ELR (cell line): ENCODE measurements around the gene LCN10.

Experiments used
- DNase-seq: peaks from one replicate; pipeline ENCODE4 v3.0.0-alpha.2; 2015; ENCODE audit warnings: low read depth

LCN10 gene

DNA sequence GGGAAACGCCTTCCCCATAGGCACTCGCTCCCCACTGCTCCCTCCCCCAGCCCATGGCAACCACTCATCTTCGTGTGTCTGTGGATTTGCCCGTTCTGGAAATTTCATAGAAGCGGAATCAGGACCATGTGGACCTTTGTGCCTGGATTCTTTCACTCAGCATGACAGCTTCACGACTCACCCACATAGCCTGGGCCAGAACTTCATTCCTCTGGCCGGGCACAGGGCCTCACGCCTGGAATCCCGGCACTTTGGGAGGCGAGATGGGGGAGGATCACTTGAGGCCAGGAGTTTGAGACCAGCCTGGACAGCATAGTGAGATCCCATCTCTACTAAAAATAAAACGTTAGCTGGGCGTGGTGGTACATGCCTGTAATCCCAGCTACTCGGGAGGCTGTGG lies 42.4 kb downstream of the LCN10 start:
- peak; percentile 40 for DNase-seq

DNA sequence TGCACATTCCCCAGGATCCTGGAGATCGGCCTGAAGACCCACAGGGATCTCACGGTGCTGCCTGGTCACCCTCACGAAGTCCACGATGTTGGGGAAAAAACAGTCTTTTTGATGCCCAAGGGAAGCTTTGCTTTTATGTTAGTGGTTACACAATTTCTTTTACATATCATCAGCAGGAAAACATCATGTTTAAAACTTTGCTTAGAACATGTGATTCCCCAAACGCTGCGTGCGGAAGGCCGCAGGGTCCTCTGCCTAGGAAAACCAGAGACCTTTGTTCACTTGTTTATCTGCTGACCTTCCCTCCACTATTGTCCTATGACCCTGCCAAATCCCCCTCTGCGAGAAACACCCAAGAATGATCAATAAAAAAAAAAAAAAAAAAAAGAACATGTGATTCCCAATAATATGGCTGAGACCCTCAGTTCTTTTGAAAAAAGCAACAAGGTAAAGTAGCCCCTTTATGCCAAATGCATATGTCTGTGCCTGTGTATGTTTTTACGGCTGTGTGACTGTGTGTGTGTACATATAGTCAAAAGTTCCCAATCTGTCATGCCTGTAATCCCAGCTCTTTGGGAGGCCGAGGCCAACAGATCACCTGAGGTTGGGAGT lies 44.0 kb downstream of the LCN10 start:
- DNase-seq, result no peak

DNA sequence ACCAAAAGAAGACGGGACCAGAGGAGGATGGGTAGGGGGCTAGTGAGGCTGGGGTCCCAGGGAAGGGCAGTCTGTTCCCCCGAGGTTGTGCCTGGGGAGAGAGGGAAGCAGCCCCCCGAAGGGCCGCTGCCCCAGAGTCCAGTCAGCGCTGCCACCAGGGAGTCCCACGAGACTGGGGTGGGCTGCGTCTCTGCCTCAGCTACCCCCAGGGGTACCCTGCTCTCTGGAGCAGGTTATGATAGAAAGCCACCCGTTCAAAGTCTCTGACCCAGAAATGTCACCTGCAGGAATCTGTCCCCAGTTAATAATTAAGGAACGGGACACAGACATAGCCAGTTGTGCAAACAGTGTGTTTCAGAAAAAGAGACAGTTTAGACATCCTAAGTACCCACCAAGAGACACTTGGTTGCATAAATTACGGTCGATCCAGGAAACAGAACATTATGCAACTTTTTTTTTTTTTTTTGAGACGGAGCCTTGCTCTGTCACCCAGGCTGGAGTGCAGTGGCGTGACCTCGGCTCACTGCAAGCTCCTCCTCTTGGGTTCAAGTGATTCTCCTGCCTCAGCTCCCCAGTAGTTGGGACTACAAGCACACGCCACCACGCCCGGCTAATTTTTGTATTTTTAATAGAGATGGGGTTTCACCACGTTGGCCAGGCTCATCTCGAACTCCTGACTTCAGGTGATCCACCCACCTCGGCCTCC lies 44.8 kb downstream of the LCN10 start:
- no peak for DNase-seq

DNA sequence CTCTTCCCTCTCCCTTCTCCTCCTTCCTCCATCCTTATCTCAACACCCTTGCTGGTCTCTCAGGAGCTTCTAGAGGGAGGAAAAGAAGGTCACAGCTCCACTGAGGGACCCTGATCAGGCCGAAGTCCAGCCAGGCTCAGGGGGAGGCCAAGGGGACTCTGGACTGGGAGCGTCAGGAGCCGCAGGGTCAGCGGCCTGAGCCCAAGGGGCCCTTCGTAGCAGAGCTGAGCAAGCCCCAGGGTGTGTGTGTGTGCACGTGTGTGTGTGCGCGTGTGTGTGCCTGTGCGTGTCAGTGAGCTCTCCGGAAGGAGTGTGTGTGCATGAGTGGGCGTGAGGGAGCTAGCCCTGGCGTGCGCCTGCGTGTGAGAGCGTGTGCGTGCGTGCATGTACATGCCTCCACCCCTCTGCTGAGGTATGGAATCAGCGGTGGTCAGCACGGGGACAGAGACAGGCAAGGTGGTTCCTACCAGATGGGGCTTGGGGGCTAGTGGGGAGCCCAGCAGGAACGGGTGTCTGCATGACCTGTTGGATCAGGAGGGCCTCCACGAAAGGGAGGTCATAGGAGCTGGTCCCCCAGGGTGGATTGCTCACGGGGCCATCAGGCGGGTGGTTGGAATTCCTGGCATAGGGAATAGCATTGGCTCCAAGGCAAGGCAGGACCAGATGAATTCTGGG lies 45.5 kb downstream of the LCN10 start:
- no peak for DNase-seq

DNA sequence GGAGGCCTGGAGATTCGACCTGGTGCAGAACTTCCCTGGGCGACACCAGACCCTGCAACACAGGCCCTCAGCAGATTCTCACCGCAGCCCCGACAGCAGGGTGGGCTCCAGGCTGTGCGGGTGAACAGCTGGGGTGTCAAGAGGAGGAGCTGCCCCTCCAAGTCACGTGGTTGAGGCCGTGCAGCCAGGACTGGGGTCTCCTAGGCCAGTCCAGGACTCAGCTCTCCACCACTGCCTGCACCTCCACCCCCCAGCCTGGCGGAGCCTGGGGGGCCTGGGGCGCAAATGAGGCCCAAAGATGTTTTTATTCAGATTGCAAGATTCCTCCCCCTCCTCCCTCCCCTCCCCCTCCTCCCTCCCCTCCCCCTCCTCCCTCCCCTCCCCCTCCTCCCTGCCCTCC lies 46.2 kb downstream of the LCN10 start:
- no peak for DNase-seq

DNA sequence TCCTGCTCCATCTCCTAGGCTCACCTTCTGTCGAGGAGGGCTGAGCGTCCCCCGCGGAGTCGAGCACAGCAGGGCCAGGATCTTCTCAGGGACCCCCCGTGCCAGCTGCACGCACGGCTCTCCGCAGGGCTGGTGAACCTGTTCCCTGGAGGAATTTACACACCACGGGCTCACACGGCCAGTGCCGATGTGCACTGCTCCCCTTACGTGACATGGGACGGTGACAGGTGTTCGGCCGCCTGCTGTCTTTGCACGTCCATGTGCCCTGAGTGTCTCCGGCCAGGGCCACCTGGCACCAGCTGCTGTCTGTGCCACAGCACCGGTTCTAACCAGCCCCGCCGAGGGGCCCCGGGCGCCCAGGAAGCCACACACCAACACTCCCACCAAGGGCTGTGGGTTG lies 46.8 kb downstream of the LCN10 start:
- DNase-seq, result no peak

DNA sequence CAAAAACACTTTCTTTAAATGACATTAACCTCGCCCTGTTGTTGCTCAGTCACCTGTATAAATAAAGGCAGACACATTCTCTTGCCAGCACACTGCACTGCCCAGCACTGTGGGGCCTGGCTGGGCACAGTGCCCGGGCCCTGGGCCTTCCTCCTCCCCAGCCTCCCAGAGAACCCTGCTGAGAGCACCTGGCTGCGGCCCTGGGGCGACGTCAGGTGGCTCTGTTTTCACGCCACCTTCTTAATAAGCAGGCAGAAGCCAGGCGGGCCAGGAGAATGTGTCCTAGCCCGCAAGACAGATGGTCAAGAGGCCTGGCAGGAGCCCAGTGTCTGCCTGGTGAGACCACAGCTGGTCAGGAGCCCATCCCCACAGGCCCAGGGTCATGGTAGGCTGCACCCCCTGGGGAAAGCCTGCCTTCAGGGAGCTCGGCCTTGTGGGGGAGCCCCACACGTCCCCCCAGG lies 47.3 kb downstream of the LCN10 start:
- no peak for DNase-seq

DNA sequence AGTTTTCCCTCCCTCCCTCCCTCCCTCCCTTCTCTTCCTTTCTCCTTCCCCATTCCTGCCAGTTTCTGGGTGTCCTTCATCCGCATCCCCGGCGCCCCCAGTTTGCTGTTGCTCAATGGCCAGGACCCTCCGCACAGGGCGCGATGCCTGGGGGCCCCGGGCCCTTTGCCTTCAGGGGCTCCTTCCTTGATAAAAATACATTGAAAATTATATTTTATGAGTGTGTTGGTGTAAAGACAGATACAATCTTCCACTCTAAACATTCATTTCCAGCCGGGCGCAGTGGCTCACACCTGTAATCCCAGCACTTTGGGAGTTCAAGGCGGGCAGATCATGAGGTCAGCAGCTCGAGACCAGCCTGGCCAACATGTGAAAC lies 47.9 kb downstream of the LCN10 start:
- no peak for DNase-seq

DNA sequence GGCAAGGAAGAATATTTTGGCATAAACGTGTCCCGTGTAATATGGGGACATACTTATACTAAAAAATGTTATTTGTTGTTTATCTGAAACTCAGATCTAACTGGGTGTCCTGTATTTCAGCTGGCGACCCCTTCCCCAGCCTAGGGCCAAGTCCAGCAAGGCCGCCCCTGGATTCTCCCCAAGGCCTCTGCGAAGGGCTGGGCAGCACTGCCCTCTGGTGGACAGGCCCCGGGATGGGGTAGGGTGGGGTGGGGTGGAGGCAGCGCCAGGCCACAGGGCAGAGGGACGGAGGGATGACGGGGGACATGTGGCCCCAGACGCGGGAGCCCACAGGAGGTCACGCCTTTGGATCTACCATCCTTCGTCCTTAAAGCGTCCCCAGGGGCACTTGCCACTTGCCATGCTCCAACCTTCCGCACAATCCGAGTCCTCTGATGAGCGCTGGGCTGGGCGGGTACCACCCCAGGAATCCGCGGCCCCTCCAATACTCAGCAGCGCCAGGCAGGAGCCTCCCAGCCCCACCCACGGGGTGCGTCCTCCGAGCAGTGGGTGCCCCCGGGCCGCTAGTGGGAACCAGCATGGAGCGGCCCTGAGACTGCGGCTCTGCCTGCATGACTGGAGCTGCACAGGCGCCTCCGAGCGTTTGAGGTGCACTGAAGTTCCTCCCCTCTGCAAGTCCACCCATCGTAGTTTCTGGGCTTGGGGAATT lies 48.4 kb downstream of the LCN10 start:
- peak; percentile 67 for DNase-seq

DNA sequence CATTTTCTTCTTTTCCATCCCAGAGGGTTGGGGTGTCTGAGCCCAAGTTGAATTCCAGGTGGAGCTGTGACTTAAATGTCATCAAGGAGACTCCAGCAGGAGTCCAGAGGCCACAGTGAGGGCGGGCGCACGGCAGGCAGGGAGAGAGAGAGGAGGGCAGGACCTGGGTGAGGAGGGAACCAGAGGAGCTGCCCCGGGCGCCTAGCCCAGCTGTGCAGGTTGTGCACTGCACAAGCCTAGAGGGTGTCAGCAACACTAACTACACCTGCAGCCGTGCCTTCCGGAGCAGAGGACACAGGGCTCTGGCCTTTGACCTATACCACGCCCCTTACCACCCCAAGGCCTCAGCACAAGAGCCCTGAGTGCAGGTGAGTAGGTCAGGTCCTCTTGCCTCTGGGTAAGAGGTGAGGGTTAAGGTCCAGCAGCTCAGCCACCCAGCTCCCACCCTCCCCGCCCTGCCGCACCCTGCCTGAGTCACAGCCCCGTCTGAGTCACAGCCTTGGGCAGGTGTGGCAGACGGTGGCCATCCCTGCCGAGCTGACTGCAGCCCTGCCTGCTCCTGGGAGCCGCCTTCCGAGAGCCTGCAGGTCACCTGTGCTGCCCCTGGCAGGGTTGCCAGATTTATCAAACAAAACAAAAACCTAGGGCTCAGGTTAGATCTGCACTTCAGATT lies 49.1 kb downstream of the LCN10 start:
- DNase-seq, result peak; percentile 75

DNA sequence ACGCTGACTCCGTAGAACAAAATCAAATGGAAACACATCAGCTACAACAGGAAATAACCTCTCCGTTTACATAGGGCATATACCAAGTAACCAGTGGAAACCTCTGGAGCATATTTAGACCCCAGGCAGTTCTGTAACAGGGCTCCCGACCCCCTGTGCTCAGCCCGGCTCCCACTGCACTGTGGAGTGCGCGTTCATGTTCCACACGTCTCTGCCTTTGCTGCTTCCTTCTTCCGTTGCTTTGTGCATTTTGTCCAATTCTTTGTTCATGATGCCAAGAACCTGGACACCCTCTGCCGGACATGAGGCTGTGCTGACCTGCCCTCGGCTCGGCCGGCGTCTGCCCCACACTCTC lies 49.6 kb downstream of the LCN10 start:
- no peak for DNase-seq

DNA sequence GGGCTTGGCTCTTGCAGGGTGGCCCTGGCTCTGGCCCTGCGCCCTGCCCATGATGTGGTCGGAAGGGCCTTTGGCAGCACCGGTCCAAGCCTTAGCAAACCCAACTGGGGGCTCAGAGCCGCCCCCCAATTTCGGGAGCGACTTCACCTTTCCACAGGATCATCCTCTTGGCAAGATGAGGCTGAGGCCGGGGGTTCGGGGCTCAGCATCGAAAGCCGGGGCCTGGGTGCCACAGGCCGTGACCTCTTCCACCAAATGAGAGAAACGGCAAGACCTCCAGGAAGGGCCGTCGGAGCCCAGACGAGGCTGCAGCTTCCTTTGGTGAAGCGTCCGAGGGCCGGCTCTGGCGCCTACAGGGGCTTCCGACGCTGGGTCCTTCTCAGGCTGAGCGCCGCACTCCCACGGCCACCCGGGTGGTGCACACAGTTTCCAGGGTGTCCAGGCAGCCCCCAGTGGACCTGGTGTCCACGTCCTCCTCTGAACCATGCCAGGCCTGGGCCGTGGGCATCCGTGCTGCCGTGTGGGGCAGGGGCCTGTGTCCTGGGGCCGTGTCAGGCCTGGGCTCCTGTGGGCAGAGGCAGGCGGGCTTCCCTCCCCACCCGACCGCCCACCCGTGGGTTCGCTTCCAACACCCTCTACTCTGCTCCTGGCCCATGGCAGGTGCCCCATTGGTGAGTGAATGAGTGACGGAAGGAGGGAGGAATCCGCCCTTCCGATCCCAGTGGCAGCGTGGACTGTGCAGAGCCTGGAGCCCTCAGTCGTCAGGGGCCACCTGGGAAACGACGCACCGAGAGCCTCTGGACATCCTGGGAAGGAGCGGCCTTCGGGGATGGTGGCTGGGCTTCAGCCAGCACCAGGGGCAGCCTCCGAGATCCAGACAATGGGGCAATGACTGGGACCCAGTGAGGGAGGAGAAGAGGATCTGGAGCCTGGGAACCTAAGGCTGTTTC lies 50.3 kb downstream of the LCN10 start:
- no peak for DNase-seq

DNA sequence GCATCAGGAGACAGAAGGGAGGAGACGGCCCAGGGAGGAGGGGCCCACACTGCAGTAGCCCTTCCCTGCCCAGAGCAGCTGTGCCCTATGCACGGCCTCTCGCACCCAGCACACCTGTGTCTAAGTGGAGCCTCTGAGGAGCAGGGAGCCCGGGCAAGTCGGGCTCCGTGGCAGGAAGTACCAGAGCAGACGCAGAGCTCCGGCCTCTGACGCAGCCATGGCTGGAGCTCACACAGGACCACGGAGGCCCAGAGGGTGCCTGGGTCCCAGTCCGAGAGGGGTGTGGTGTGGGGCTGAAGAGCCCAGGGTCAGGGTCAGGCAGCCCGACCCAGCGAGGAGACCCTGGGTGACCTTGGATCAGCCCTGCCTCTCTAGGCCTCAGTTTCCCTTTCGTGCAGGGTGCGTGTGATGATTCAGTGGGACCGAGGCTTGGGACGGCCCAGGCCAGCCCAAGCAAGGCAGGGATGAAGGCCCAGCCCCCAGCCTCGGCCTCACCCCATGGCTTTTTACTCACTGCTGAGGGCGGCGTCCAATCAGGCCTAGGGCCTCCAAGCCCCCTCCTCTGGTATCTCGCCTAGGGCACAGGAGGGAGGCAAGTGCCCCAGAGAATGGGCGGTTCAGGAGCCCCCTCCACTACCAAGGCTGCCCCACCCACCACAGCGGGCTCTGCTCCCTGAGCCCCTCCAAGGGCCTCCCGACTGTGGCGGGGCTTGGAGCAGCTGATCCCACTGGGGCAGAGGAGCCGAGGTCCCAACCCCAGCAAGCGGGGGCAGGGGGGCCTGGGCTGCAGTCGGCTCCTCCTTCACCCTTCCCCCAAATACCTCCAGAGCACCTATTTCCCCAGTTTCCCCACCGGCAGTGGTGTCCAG lies 51.2 kb downstream of the LCN10 start:
- no peak for DNase-seq

DNA sequence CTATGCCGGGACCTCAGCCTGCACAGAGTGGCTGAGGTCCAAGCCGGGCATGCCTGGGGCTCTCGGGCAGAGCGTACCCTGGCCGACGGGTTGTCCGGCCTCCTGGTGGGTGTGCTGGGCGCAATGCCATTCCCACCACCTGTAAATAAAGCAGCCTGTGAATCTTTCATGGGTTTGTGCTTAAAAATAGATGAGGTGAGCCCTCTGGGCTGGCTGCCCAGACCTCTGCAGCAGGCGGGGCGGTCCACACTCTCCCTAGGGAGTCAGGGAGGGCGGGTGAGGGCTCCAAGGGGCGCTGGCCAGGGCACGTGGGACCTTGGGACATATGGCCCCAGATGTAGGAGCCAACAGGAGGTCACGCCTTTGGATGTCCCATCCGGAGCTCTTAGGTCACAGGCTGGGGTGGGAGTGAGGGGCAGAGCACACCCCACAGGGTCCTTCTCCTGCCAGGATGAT lies 51.9 kb downstream of the LCN10 start:
- no peak for DNase-seq

DNA sequence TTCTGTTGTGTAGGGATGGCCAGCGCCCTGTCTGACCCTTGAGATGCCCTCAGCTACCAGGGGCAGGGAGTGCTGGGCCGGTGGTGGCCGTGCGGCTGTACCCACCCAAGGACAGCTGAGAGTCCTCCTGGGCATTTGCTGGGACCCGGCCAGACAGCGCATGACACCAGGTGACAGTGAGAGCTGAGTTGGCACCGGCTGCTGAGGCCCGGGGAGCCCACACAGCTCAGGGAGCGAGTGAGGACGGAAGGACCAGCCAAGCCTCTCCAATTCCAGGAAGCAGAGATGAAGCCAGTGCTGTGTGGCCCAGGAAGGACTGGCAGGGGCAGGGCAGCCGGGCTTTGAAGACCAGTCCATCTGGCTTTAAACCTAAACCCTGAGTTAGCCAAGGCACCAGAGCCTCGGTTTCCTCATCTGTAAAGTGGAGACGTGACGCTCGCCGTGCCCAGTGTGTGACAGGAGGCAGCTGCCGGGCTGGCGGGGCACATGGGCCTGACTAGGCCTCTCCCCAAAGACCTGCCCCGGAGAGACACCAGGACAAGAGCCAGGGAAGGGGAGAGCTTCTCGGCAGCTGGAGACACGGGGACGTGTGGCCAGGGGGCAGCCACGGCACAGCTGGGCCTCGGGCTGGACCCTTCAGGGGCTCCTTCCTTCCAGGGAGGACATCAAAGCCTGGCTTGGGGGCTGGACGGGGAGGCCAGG lies 52.5 kb downstream of the LCN10 start:
- DNase-seq, result no peak

DNA sequence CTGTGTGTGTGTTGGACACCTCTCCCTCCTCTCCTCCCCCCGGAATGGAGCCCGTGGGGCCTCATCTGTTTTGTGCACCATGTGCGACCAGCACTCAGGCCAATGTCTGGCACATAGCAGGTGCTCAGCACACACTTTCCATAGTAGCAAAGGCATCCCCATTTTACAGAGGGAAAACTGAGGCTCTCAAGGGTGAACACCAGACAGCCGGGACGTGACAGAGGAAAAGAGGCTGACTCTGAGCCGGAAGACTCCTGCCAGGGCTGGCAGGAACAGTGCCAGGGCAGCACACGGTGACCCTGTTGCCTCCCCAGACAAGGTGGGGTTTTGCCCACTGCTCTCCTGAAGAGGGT lies 53.7 kb downstream of the LCN10 start:
- no peak for DNase-seq

DNA sequence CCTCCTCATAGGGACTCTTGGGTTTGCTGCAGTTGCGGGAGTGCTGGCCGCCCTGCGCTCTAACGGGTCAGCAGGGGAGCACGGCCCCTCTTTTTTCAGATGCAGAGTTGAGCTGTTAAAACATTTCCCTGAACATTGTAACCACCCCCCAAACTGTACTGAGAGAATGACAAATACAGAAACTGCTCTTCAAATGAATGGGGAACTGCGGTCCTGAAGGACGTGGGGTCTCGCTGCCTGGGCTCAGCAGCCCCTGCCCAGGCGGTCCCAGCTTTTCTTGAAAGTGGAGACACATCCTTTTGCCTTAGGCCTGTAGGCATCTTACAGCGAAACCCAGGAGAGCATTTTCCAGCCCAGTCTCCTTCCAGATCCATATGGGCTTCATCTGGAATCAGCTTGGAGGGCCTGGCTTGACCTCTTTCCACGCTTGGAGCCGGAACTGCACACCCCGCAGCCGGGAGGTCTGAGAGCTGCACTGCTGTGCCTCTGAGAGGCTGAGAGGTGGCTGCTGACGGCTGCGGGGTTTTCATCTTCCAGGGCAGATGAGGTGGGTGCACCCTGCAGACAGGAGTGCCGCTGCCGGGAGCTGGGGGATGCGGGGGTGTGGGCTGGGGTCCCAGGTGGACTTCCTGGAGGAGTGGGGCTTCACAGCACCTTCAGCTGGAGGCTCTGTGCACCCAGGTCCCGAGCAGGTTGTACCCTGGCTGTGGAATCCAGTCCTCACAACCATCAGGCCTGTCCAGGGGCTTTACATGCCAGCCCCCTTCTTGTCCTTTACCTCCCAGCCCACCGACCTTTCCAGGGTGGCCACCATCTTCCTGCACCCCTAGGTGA lies 54.2 kb downstream of the LCN10 start:
- DNase-seq, result no peak
